Measurements from ENCODE around the gene INPP5A.
A peak's percentile ranks its signal among the peaks of the same experiment; 100 is the strongest.

Gene INPP5A

DNA sequence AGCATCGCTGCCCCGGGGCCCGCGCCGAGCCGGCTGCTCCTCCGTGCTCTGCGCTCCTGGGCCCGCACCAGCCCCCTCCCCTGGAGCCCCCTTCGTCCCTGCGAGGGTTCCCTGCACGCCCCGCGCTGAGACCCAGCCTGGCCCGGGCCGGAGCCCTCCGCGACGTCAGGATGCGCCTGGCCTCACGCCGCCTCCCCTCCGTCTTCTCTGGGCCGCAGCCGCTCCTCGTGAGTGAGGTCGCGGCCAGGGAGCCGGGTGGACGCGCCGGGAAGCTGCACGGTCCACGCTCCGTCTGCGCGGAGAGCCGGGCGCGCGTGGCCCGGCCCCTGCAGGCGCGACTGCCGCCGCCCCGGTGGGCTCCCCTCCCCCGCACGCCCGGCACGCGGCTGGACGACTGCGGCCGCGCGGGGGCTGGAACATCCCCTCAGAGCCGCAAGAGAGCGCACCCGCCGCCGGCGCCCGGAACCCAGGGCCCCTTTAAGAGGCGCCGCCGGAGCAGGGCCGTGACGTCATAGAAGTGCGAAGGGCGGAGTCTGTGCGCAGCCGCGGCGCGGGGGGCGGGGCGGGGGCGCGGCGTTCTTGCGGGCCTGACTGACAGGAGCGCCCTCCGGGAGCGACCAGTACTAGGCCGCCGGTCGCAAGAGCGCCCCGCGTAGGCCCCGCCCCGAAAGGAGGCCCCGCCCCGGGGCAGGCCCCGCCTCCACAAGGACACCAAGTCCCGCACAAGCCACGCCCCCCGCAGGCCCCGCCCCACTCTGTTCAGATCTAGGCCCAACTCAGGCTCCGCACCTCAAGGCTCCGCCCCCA, 507 bp upstream of the INPP5A start:
- peak; percentile 99 for DNase-seq

GRCh38 chr10:132538031-132538789, 623 bp downstream of the INPP5A start:
- no peak for DNase-seq

GRCh38 chr10:132538790-132539421, 1.3 kb downstream of the INPP5A start:
- no peak for DNase-seq

DNA sequence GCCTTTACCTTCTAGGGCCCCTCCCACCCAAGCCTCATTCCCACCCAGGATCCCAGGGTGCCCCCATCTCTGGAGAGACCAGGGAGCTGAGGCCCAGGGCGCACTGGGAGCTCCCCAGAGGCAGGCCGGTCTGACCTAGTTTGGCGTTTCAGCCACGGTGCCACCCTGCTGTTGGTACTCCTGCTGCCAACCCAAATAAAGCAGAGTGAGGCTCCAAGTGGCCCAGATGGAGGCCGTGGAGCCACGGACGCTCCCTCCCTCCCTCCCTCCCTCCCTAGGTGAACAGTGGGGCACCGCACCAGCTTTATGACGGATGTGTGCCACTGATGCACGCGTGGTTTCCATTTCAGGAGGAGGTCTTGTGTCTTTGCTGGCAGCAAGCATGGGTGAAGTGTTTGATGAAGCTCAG, 1.8 kb downstream of the INPP5A start:
- DNase-seq = no peak

- peak; percentile 76 for DNase-seq
These were observed 2.3 kb downstream of the INPP5A start for GRCh38 chr10:132539894-132540293.

DNA sequence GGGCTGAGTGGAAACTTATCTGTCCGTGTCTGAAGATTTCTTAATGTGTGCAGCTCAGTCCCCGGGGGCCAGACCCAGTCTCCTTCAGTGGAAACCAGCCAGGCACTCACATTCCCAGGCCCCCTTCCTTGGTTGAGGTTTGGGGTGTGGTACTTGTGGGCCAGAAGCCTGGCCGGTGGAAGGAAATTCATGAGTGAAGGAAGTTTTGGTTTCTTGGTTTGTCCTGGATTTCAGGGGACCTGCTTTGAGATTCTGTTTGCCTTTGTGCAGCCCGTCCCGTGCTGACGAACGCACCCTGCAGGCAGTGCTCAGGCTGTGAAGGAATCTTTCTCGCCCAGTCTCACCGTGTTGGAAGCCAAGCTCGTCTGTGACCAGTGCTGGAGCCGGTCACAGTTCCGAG, 2.9 kb downstream of the INPP5A start:
- peak; percentile 32 for DNase-seq

DNA sequence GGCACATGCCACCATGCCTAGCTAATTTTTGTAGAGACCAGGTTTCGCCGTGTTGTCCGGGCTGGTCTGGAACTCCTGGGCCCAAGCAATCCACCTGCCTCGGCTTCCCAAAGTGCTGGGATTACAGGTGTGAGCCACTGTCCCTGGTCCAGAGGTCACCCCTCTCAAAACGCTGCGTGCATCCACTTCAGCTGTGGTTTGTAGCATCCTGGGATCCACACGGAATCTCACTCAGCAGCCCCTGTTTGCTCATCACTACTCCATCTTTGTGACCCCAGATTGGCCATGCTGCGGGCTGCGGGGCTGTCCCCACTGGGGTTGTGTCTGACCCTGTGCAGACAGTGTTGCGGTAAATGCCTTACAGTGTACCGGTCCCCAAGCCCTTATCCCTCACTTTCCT, 3.5 kb downstream of the INPP5A start:
- DNase-seq = no peak

- no peak for DNase-seq
These were observed 4.0 kb downstream of the INPP5A start for GRCh38 chr10:132541601-132542011.

DNA sequence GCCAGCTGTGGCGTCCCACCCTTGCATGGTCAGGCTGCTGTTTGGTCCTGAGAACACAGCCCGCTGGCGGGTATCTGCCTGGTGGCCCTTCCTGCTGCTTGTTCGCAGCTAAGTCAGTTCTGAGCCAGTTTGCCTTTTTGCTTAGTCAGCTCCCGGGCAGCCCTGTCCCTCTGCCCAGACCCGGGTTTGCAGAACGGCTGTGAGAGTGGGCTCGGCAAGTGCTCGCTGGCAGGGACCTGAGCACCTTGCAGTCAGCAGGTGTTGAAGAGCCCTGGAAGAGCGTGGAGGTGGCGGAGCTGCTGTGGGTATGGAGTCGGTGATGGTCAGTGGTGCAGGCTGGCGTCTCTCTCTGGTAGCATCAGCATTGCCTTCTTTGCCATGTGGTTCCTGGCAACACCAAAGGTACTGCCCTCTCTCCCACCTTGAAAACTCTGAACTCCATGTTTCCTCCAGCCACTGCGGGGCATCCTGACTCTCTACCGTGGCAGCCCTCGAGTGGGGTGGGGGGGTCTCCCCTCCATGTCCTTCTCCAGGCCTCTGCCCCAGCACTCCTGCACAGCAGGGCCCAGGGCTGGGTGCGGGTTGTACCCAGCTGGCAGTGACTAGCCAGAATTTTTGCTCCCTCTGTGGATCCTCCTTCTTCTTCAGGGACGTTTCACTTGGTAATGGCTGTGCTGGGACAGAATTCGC, 4.6 kb downstream of the INPP5A start:
- DNase-seq = no peak

DNA sequence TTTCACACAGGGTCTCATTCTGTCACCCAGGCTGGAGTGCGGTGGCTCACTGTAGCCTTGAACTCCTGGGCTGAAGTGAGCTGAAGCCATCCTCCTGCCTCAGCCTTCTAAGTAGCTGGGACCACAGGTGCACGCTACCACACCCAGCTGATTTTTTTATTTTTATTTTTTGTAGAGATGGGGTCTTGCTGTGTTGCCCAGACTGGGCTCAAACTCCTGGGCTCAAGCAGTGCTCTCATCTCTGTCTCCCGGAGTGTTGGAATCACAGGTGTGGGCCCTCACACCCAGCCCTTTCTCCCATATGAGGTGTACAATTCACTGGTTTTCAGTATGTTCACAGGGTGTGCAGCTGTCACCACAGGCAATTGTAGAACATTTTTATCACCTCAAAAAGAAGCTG, 5.2 kb downstream of the INPP5A start:
- no peak for DNase-seq

GRCh38 chr10:132543916-132544743, 6.5 kb downstream of the INPP5A start:
- no peak for DNase-seq

GRCh38 chr10:132544744-132545658, 7.4 kb downstream of the INPP5A start:
- no peak for DNase-seq

GRCh38 chr10:132545659-132546367, 8.2 kb downstream of the INPP5A start:
- DNase-seq = no peak

- no peak for DNase-seq
These were observed 9.2 kb downstream of the INPP5A start for GRCh38 chr10:132546567-132547420.

DNA sequence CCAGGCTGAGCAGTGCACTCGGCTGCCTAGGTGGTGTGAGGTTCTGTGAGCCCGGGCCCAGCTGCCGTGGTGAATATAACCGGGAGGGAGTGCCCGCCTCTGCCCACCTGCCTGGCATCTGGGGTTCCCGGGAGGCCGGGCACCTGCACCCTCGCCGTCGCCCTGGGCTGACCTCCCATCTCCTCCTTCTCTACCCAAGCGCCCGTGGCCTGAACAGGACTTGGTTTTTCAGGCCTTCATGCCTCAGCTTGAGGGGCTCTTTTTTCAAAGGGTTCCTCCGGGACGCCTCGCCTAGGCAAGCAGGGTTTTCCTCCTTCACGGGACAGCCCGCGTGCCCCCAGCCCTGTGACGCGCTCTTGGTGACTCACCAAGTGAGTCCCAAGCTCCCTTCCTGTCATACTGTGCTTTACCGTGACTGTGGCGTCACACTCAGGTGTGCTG, 9.9 kb downstream of the INPP5A start:
- no peak for DNase-seq

DNA sequence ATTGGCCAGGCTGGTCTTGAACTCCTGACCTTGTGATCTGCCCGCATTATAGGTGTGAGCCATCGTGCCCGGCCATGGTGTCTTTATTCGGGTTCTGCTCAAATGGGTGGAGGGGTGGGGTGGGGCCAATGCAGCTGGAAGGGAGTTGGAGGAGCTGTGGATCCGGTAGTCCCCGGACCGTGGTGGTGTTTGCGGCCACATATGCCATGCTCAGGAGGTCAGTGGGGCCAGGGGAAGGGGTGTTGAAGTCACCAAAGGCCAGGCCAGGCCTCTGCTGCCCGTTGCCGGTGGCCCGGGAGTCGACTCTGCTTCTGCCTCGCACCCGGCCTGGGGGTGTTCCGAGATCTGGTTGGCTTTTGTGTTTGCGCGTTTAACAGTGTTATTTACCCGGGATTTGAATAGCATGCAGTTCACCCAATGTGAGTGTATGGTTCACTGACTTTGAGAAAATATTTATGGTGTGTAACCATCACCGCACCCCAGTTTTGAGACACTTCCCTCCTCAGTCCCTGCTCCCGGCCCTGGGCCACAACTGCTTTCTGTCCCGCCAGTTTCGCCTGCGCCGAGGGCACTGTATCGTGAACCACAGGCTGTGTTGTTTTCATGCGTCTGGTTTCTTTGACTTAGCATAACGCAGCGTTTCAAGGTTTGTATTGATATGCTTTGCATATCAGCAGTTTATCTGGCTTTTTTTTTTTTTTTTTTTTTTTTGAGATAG, 10.7 kb downstream of the INPP5A start:
- DNase-seq = no peak

GRCh38 chr10:132548869-132549268, 11.3 kb downstream of the INPP5A start:
- no peak for DNase-seq

- no peak for DNase-seq
These were observed 11.8 kb downstream of the INPP5A start for GRCh38 chr10:132549371-132549770.

Measured in fibroblast of skin of right quadriceps (primary cell).